Stimulated activated naive CD4-positive, alpha-beta T cell (primary cell): ENCODE measurements around the gene DAP3.

ENCODE experiments used
- DNase-seq, 6 experiments: peaks; one replicate each; lab custom pipeline; 2025; lab: John Stamatoyannopoulos, UW

The DAP3 gene

DNA sequence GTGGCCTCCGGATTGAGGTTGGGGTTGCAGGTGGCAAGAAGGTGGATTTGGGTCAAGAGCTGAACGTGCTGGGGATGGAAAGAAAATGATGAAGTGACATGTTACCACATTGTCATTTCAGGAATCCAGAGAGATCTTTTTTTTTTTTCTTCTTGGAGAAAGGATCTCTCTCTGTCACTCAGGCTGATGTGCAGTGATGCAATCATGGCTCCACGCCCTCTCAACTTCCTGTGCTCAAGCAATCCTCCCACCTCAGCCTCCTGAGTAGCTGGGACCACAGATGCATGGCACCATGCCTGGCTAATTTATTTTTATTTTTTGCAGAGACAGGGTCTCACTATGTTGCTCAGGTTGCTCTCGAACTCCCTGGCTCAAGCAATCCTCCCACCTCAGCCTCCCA is 87.5 kb downstream of the DAP3 start:
- DNase-seq = no peak

DNA sequence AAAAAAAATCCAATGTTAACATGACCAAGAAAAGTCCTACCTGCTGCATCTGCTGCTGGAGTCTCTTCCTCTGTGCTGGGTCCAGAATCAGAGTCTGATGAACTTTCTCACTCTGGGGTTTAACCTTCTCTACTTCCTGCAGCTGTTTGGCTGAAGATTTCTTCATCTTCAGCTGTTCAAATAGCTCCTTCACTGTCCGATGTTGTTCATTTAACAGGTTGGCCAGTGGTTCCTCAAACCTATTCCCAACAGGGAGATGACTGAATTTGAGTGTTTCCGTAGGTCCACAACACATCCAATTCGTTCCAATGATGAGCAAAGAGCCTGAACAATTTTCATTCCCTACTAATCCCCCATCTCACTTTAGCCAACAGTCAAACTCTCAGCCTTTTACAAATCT is 88.7 kb downstream of the DAP3 start:
- DNase-seq = no peak
